Measurements from ENCODE around the gene RBMS1. TPM values are rescaled to one million over a fixed set of nuclear protein-coding genes. Genes with fewer than 3 reads are reported as not detected.
"Not testable (repeated sequence)": the region's sequence is repeated elsewhere in the genome, so short reads cannot be mapped to it uniquely, and the experiment has no call there.

RBMS1 gene
- polyA plus RNA-seq, 1 experiment, result 107 TPM

- Histone ChIP-seq H3K27ac (ENCODE audit: low read depth, low read length) (no peak overlapping the region), H3K27me3 (ENCODE audit: control insufficient read depth, insufficient read depth, low read length) (no peaks in the 10 kb centered on the region), H3K9me3 (ENCODE audit: control insufficient read depth, insufficient read depth, low read length) (no peaks in the 10 kb centered on the region), H3K4me3 (ENCODE audit: low read depth, low read length) (no peak overlapping the region)
- POLR2A ChIA-PET, result no interaction called here
- CTCF ChIA-PET, result no interaction called here
- no peak for DNase-seq (ENCODE audit: low read depth, low spot score)
- no peak for TF ChIP-seq CTCF (IDR thresholded peaks at IDR 0.05; ENCODE audit: low read depth, low read length)
Measured at GRCh38 chr2:160372010-160372356, 121.6 kb downstream of the RBMS1 start.

- ChIA-PET CTCF (interaction anchor here (1.3 kb wide), 1 partner anchor 599 kb away, joined by 6 read pairs; no protein-coding TSS in a partner anchor), POLR2A (no interaction called here)
- no peaks in the 10 kb centered on the region for H3K9me3 ChIP-seq (ENCODE audit: control insufficient read depth, insufficient read depth, low read length)
- H3K27ac ChIP-seq (ENCODE audit: low read depth, low read length), result no peak overlapping the region
- no peak overlapping the region for H3K4me3 ChIP-seq (ENCODE audit: low read depth, low read length)
- TF ChIP-seq CTCF (IDR thresholded peaks at IDR 0.05; ENCODE audit: low read depth, low read length), result no peak
- DNase-seq (ENCODE audit: low read depth, low spot score), result no peak
- H3K27me3 ChIP-seq (ENCODE audit: control insufficient read depth, insufficient read depth, low read length), result no peaks in the 10 kb centered on the region
Measured at GRCh38 chr2:160371251-160372009, 122.2 kb downstream of the RBMS1 start.

DNA sequence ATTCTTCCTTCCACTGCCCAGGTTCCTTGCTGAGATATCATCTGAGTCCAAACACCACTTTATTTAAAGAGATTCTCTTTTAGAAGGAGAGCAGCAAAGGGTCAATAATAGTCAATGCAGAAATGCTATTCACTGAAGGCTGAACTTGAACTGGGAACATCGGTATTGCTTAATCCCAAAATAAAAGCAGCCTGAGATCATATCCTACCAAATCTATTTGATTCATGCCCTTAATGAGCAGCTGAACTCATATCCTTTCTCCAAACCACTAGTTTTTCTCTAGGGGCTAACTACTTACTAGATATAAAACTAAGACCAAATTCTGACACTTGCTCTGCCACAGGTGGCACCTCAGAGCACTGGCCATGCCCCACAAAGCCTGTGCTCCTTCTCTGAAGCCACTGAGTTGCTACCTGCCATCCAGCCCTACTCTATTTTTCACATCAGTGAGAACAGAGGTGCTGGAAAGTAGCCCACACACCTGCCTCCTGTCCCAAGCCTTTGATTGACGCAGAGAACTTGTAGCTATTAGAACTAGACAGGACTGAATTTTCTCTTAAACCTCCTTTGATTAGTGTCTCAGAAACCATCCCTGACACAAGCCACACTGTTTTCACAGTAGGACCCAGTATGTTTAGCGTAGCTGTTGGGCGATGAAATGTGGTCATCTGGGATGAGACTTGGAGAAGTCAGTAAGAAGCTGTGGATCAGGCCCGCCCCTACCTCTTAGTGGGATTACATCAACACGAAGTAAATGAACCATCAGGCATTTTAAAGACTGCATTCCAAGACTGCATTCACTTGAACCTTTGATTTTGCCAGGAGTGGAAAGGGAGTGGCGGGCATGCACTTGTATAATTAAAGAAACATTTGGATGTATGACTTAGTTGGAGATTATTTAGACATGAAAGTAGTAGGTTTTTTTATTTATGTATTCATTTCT, 124.3 kb downstream of the RBMS1 start:
- ChIA-PET CTCF (no interaction called here), POLR2A (interaction anchor here (0.5 kb wide), 1 partner anchor 16 kb away, joined by 3 read pairs; no protein-coding TSS in a partner anchor)
- TF ChIP-seq CTCF (IDR thresholded peaks at IDR 0.05; ENCODE audit: low read depth, low read length), result no peak
- H3K4me3 ChIP-seq (ENCODE audit: low read depth, low read length), result no peak overlapping the region
- DNase-seq (ENCODE audit: low read depth, low spot score), result no peak
- no peak overlapping the region for H3K27ac ChIP-seq (ENCODE audit: low read depth, low read length)
- no peaks in the 10 kb centered on the region for H3K27me3 ChIP-seq (ENCODE audit: control insufficient read depth, insufficient read depth, low read length)
- H3K9me3 ChIP-seq (ENCODE audit: control insufficient read depth, insufficient read depth, low read length), result no peaks in the 10 kb centered on the region

DNA sequence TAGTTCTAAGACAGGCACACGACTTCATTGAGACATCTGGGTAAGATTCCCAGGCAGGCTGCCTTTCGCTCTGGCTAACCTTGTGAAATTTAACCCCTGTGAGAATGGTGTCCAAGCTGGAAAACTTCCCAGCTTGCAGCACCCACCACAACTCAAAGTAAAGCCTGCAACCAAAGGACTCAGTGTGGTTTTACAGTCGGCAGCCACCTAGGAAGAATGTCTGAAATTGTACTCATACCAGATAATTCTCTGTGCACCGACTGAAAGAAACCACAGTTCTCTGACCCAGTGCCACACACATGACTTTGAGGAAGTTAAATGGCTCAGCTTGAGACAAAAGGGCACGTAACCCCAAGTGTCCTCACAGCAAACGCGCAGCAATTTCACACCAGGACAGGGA, 125.7 kb downstream of the RBMS1 start:
- Histone ChIP-seq H3K9me3 (ENCODE audit: control insufficient read depth, insufficient read depth, low read length) (no peaks in the 10 kb centered on the region), H3K27ac (ENCODE audit: low read depth, low read length) (peak overlapping the region; percentile 89), H3K27me3 (ENCODE audit: control insufficient read depth, insufficient read depth, low read length) (no peaks in the 10 kb centered on the region), H3K4me3 (ENCODE audit: low read depth, low read length) (no peak overlapping the region)
- ChIA-PET POLR2A (interaction anchor here (0.7 to 1.3 kb wide), 2 partner anchors 20 to 66 kb away, joined by 3 read pairs; no protein-coding TSS in a partner anchor), CTCF (interaction anchor here (0.6 to 1.3 kb wide), 2 partner anchors 105 to 626 kb away, joined by 3 to 4 read pairs; no protein-coding TSS in a partner anchor)
- TF ChIP-seq CTCF (IDR thresholded peaks at IDR 0.05; ENCODE audit: low read depth, low read length), result no peak
- peak; percentile 94 for DNase-seq (ENCODE audit: low read depth, low spot score)

- not testable (repeated sequence) for H3K9me3 ChIP-seq (ENCODE audit: control insufficient read depth, insufficient read depth, low read length); H3K4me3 ChIP-seq (ENCODE audit: low read depth, low read length); H3K27me3 ChIP-seq (ENCODE audit: control insufficient read depth, insufficient read depth, low read length); DNase-seq (ENCODE audit: low read depth, low spot score); H3K27ac ChIP-seq (ENCODE audit: low read depth, low read length)
- POLR2A ChIA-PET, result interaction anchor here (1.3 kb wide), 1 partner anchor 21 kb away, joined by 3 read pairs; no protein-coding TSS in a partner anchor
- CTCF ChIA-PET, result interaction anchor here (1.3 kb wide), 1 partner anchor 627 kb away, joined by 4 read pairs; no protein-coding TSS in a partner anchor
Measured at GRCh38 chr2:160367139-160367538, 126.5 kb downstream of the RBMS1 start.
